PC-3 (cell line): ENCODE data around the gene TPST2.

Source experiments
- CTCF ChIP-seq: fragments of 300-600 bp; sonication (generic); conservative IDR thresholded peaks from 2 replicates; pipeline ENCODE4 v1.5.1; 2017; ENCODE audit warnings: antibody characterized with exemption, low read depth, mild to moderate bottlenecking, low read length
- EZH2 ChIP-seq: fragments of 300-600 bp; sonication (generic); IDR thresholded peaks from one replicate; pipeline ENCODE4 v1.6.1; 2017; ENCODE audit warnings: antibody characterized with exemption, mild to moderate bottlenecking, low read length; ENCODE audit not compliant: unreplicated experiment

DNA sequence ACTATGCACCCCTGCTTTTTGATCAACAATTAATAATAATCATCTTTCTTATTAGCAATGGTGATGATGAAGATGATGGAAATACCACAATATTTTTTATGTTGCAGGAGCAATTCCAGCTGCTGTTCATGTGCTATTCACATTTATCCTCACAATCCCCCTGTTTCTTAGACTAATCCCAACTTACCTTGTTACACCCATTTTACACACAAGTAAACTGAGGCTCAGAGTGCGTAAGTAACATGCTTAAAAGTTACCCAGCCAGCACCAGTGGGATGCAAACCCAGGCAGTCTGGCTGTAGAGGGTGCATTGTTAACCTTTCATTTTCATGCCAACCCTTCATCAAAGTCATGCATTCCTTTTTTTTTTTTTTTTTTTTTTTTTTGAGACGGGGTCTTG, 30.3 kb upstream of the TPST2 start:
- TF ChIP-seq CTCF (no peak), EZH2 (no peak)
